NCI-H2171 treated with DMSO at 0.1 percent for 48 hours (cell line): ENCODE measurements around the gene TAF5L.
A peak's percentile ranks its signal among the peaks of the same experiment; 100 is the strongest.

Experiments used
- DNase-seq: peaks from one replicate; lab custom pipeline; 2025; lab: John Stamatoyannopoulos, UW

Gene TAF5L

DNA sequence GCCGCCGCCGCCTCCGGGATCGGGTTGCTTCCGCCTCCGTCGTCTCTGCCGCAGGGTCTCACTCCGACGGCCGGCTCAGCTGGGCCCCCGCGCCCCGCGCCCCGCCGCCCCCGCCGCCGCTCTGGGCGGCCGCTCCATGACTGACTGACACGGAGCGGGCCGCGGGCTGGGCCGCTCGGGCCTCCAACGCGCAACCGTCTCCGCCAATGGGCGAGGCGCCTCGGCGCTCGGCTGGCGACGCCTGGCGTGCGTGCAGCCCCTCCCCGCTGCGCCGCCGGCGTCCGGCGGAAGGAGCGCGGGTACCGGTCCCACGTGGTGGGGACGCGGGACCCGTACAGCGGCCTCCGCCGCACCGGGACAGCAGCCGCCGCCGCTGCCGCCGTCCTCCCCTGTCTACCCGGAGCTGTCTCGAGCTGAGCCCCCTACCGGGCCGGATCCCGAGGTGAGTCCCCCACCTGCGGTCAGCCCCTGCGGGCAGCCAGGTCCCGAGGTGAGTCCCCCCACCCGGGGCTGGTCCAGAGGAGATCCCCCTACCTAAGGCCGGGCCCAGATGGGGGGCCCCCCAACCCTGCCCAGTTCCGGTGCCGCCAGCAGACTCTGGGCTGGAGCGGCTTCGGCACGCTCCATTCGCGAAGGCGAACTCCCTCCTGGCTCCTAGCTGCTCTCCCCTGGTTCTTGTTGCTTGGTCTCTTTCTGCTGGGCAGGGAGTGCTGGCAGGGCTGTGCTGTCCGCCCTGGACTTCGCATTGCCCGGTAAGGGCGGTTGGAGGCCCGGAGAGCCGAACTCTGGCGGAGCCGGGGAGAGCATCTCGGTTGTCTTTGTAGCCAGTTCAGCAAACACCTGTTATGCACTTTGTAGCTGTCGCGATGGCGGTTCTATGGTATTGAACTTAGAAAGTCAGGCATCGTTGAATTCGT, at the start of gene TAF5L, which contains the start of gene URB2:
Gene TAF5L (minus strand): TSS at position 208 of the 917 bp plus-strand sequence. CDS start 11,640 bp downstream, outside the sequence.
Gene URB2 (plus strand): TSS at position 333 of the 917 bp plus-strand sequence. CDS start 1,387 bp downstream, outside the sequence.
- peak; percentile 78 for DNase-seq

- DNase-seq, result no peak
These were observed 49.5 kb upstream of the TAF5L start for GRCh38 chr1:229675396-229675795.

- DNase-seq, result no peak
These were observed 48.1 kb upstream of the TAF5L start for GRCh38 chr1:229674042-229674441.

DNA sequence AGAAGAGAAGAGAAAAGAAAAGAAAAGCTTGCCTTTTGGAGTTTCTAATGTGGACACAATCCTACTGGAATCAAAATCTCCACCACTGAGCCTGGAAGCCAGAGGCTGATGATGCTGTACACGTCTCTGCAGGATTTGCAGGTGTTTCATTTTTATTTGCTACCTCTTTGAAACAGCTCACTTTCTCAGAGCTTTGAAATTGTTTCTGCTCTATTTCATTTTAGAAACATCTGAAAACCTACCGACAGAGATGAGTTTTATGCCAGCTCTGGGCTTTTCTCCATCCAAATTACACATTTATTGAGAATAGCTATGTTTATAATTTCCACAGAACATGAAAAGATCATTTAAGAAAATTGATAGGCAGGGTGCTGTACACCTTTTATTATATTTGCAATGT, 46.3 kb upstream of the TAF5L start:
- DNase-seq, result no peak

- DNase-seq, result no peak
These were observed 45.4 kb upstream of the TAF5L start for GRCh38 chr1:229671310-229671709.

DNA sequence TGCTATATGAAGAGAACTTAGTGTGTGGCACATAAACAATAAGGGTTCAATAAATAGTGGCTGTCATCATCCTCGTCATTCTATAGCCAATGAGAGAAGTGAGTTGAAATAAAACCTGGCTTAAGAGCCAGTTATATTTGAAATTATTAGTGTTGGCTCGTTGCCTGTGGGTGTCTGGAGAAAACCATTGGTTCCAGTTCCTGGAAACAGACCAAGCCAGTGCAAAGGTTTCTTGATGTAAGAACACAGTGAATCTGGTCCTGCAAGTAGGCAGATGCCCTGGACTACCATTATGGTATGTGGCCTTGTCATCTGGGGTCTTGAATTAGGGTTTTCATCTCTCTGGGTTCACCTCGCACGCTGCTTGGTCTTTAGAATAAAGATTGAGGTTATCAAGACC, 43.4 kb upstream of the TAF5L start:
- DNase-seq, result no peak

DNA sequence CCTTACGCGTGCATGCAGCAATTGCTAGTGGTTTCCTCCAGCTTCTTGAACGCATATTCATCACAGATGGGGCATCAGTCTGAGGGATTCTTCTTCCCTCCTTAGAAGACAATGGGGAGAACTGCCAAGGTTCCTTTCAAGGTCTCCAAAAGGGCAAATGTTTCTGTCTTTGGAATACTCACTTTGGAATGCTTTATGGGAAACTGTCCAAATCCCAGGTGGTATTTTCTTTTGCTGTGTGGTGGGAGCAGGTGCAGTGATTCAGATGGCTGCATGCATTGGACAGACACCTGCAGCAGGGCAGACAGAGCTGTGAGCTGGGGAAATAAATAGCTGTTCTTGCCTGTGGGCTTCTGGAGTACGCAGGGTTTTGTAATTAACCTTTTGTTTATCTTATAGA, 40.7 kb upstream of the TAF5L start:
- DNase-seq, result peak; percentile 43

GRCh38 chr1:229665912-229666558, 40.1 kb upstream of the TAF5L start:
- peak; percentile 13 for DNase-seq

DNA sequence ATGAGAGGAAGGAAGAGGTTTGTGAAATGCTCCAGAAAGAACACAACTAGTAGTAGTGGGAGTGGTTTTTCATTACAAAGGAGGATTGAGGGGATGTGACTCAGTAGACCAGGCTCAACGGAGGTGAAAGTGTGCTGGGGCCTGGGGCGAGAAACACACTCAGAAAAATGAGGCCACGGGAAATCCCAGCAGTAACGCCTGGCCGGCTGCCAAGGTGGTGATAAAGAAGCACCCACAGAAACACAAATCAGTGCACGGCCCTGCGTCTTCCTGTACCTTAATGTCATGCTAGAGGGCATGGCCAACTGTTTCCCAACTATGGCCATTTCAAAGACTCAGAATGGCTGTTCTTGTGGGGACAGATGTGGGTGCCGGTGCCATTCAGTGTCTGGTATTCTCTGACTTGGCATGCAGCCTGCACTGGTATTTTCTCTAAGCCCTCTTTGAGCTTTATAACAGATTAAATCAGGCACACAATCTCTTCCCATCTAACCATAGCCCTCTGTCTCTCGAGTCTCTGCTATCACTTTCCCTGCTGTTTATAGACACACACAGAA, 38.3 kb upstream of the TAF5L start:
- DNase-seq, result peak; percentile 28

DNA sequence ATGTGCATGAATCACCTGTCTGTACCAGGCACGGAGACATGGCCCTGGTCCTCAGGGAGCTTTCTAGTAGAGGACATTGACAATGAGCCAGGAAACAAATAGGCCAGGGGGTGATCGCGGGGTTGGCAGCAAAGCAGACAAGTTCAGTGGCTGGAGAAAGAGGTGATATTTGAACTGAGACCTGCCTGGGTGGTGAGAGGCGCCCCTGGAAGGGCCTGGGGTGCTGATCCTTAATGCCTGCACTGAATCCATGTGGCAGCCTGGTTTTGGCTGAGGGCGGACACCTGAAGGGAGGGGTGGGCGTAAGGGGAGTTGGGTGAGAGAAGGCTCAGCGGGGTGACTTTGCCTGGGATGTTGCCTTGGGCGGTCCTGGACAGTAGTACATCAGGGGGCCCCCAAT, 36.0 kb upstream of the TAF5L start:
- DNase-seq, result no peak

DNA sequence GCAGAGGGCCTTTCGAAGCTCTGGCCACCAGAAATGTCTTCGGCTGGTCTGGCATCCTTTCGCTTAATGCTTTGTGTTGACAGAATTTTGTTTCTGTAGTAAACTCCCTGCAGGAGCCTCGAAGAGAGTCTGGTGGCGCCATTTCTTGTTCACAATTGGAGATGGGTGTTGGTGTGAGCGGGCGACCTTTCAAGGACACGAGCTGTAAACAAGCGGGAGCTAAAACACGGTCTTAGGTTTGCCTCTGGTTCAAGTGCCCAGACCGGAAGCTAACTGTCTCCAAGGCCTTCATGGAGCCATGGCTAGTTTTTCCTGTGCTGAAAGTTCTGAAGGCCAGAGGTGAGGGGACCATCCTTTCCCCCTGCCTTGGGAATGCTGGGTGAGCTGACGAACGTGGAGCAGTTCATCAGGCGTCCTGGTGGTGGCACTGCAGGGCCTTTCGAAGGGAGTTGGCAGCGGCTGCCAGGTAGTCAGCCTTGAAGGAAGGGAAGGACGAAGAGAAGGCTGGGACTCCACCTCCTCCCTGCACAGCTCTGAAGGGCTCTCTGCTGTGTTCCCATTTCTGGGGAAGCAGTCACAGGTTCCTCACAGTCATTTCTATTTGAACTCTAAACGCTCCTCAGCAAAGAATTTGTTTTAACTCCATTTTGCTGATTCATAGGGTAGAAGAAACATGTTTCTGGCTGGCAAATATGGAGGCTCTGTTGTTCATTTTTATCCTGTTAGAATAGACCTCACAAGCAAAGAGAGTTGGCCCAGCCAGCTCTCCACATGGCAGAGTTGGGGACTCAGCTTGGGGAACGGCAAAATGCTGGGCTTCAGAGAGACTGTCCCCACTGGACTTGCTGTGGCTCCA, 35.3 kb upstream of the TAF5L start:
- peak; percentile 59 for DNase-seq

- no peak for DNase-seq
These were observed 32.3 kb upstream of the TAF5L start for GRCh38 chr1:229657993-229658755.

- no peak for DNase-seq
These were observed 29.9 kb upstream of the TAF5L start for GRCh38 chr1:229655781-229656180.

GRCh38 chr1:229653420-229653819, 27.5 kb upstream of the TAF5L start:
- no peak for DNase-seq

DNA sequence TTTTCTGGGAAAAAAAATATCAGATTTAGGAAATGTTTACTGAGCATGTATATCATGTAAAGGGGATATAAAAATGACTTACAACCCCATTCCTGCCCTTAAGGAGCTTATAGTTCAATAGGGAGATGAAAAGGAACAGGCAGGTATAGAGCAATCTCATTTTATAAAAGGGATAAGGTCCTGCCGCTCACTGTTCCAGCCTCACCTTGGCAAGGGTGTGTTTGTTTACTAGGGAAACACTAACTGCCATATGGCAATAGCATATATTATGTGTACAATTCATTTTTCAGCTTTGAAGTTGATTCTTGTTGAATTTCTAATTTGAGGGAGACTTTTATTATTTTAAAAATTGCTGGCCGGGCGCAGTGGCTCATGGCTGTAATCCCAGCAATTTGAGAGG, 25.6 kb upstream of the TAF5L start:
- DNase-seq, result no peak

- DNase-seq, result no peak
These were observed 24.1 kb upstream of the TAF5L start for GRCh38 chr1:229650045-229650444.

DNA sequence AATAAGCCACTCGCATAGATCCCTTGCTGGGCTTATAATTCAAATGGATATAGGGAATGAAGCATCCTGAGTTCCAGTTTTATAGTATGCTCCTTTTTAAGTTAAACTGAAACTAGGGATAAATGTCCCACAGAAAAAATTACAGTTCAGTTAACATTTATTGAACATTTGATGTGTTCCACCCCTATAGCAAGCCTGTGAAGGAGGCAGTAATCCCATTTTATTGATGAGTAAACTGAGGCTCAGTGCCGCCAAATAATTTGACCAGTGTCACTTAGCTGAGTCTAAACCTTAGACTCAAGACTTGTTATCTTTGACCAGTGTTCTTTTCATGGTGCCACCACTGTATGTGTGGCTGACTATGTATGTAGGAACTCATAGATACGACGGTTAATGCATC, 22.5 kb upstream of the TAF5L start:
- no peak for DNase-seq

DNA sequence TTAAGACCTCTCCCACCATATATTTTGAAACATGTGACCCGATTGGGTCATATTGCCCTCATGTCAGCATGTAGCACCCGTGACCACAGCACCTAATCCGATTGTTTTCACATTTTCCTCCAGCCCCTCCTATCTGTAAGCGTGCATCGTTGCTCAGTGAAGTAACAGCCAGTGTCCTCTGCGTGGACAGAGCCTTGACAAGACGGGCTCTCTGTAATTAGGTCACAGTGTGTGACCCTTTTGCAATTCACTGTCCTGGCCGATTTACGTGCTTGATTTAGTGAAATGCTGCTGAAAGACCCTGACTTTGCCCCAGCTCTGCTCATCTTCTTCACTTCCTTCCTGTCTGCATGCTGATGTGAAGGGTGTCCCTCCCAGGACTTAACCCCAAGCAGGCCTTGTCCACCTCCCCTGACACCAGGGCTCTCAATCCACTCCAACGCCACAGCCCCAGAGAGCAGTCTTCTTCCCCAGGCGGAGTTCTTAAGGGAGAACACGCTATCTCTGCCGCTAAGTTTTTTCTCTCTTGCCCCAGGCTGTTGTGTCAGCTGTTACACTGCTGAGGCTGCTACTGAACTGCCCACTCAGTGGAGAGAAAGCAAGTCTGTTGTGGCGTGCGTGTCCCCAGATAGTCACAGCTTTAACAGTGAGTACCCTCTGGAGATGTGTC, 19.5 kb upstream of the TAF5L start:
- no peak for DNase-seq

DNA sequence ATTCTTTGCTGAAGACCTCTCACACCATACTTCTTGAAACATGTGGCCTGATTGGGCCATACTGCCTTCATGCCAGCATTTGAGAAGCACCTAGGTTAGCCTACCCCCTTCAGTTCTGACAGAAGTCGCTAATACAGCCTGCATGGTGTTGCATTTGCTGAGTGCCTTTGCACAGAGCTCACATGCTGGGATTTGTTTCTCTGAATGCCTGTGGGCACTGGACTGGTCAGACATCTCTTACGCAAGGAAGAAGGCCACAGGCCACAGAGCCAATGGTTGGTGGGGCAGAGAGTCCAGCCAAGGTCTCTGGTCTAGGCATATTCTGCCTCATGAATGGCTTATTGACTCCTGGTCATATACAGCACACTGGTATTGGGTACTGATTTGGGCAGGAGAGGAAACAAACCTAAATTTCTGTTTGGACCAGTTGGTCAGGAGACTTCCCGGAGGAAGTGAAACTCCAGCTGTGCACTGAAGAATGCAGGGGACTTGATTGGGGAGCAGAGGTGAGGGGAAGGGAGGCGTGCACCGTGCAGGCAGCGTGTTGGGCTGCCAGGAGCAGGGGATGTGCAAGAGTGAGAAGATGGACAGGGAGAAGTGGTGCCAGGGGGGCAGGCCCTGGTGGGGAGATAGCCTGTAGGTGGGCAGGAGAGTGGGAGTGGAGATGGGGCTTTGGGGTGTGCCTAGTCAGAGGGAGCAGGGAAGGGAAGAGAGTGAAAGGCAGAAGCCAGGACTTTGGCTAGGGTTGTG, 18.2 kb upstream of the TAF5L start:
- no peak for DNase-seq

GRCh38 chr1:229642970-229643369, 17.0 kb upstream of the TAF5L start:
- no peak for DNase-seq
